Vagina (tissue), 2 donors: ENCODE data around the gene ZNF575. TPM values are rescaled to one million over a fixed set of nuclear protein-coding genes. Genes with fewer than 3 reads are reported as not detected.

Source experiments
- DNase-seq, 2 donors: peaks; one replicate each; pipeline ENCODE4 v3.0.0-alpha.2; 2017; ENCODE audit errors: extremely low spot score in 2 of 2
- H3K27ac ChIP-seq: fragments of 200-600 bp; sonication (generic); one replicate; pipeline ENCODE4 v1.5.1; 2019
- H3K27me3 ChIP-seq: fragments of 200-600 bp; sonication (generic); one replicate; pipeline ENCODE4 v1.5.1; 2019
- H3K36me3 ChIP-seq, 2 donors: fragments of 200-600 bp; sonication (generic); one replicate each; pipeline ENCODE4 v1.5.1; 2017 to 2019
- H3K4me1 ChIP-seq: fragments of 200-600 bp; sonication (generic); one replicate; pipeline ENCODE4 v1.5.1; 2019
- H3K4me3 ChIP-seq, 2 donors: fragments of 200-600 bp; sonication (generic); 1 replicate in 1 of 2; 2 replicates in 1 of 2; pipeline ENCODE4 v1.5.1; 2016 to 2019
- H3K9me3 ChIP-seq: fragments of 200-600 bp; sonication (generic); one replicate; pipeline ENCODE4 v1.5.1; 2019
- CTCF ChIP-seq, 3 experiments: fragments of 450-650 bp in 2 of 3; fragments of 200-600 bp in 1 of 3; sonication (generic) in 1 of 3; IDR thresholded peaks; one replicate each; pipeline ENCODE4 v1.5.1; 2017 to 2019; ENCODE audit warnings: antibody characterized with exemption in 3 of 3, mild to moderate bottlenecking in 2 of 3, moderate library complexity in 2 of 3
- POLR2A ChIP-seq, 2 donors: fragments of 450-650 bp; IDR thresholded peaks; one replicate each; pipeline ENCODE4 v1.6.1; 2017; ENCODE audit warnings: antibody characterized with exemption in 2 of 2, mild to moderate bottlenecking in 2 of 2, moderate library complexity in 2 of 2
- POLR2AphosphoS5 ChIP-seq, 2 donors: sonication (generic); formaldehyde crosslinking; IDR thresholded peaks; one replicate each; pipeline ENCODE4 v1.9.0; 2017; ENCODE audit warnings: antibody characterized with exemption in 2 of 2, mild to moderate bottlenecking in 2 of 2, low read depth in 1 of 2; ENCODE audit not compliant: insufficient read depth in 1 of 2
- intact Hi-C: fragments of 100-400 bp; cut with DNase I; formaldehyde crosslinking; loops from one replicate; pipeline ENCODE4 v1.15.1; 2023
- total RNA-seq: library from RNA; depleted of rRNA; stranded (reverse); fragments of >200 nt; gene quantifications from one replicate; pipeline ENCODE4 v1.2.3, GENCODE V29; 2016

The ZNF575 gene
- total RNA-seq, 1 donor from 2014 or later = 2.9 TPM

GRCh38 chr19:43575955-43576878 is 43.2 kb downstream of the ZNF575 start:
- Histone ChIP-seq H3K36me3 (no peaks in the 10 kb centered on the region), H3K4me1 (peaks cover 22% of the 10 kb centered on the region), H3K27ac (peak overlapping the region; percentile 80), H3K4me3 (peak overlapping the region; percentile 39 to 71), H3K9me3 (no peaks in the 10 kb centered on the region), H3K27me3 (no peaks in the 10 kb centered on the region)
- intact Hi-C loops = loop anchor here (5.0 kb wide), 1 partner anchor 39 kb away; no protein-coding TSS in a partner anchor
- TF ChIP-seq POLR2A (IDR thresholded peaks at IDR 0.05) = no peak
- TF ChIP-seq CTCF (IDR thresholded peaks at IDR 0.05) = no peak
- TF ChIP-seq POLR2AphosphoS5 (IDR thresholded peaks at IDR 0.05; ENCODE audit: insufficient read depth in 1 of 2, low read depth in 1 of 2) = no peak
- no peak for DNase-seq

GRCh38 chr19:43578787-43579186 is 45.8 kb downstream of the ZNF575 start:
- no peaks in the 10 kb centered on the region for H3K27me3 ChIP-seq
- H3K36me3 ChIP-seq = no peaks in the 10 kb centered on the region
- intact Hi-C loops = loop anchor here (5.0 kb wide), 1 partner anchor 41 kb away; no protein-coding TSS in a partner anchor
- H3K27ac ChIP-seq = no peak overlapping the region
- TF ChIP-seq CTCF (IDR thresholded peaks at IDR 0.05) (no peak), POLR2AphosphoS5 (IDR thresholded peaks at IDR 0.05; ENCODE audit: insufficient read depth in 1 of 2, low read depth in 1 of 2) (no peak), POLR2A (IDR thresholded peaks at IDR 0.05) (no peak)
- DNase-seq = no peak
- H3K9me3 ChIP-seq = no peaks in the 10 kb centered on the region
- peaks cover 29% of the 10 kb centered on the region for H3K4me1 ChIP-seq
- no peak overlapping the region for H3K4me3 ChIP-seq

GRCh38 chr19:43581467-43581866 is 48.5 kb downstream of the ZNF575 start:
- peak overlapping the region; percentile 39 to 49 for H3K4me3 ChIP-seq
- H3K9me3 ChIP-seq = no peaks in the 10 kb centered on the region
- H3K36me3 ChIP-seq = no peaks in the 10 kb centered on the region
- H3K27me3 ChIP-seq = no peaks in the 10 kb centered on the region
- H3K27ac ChIP-seq = peak overlapping the region; percentile 70
- DNase-seq = no peak
- TF ChIP-seq POLR2A (IDR thresholded peaks at IDR 0.05) (no peak), POLR2AphosphoS5 (IDR thresholded peaks at IDR 0.05; ENCODE audit: insufficient read depth in 1 of 2, low read depth in 1 of 2) (no peak), CTCF (IDR thresholded peaks at IDR 0.05) (no peak)
- intact Hi-C loops = no loop called here
- H3K4me1 ChIP-seq = peaks cover 11% of the 10 kb centered on the region

GRCh38 chr19:43582495-43582894 is 49.5 kb downstream of the ZNF575 start:
- DNase-seq = no peak
- no peaks in the 10 kb centered on the region for H3K36me3 ChIP-seq
- no peak overlapping the region for H3K27ac ChIP-seq
- H3K9me3 ChIP-seq = no peaks in the 10 kb centered on the region
- H3K4me1 ChIP-seq = peaks cover 11% of the 10 kb centered on the region
- no peaks in the 10 kb centered on the region for H3K27me3 ChIP-seq
- no peak overlapping the region for H3K4me3 ChIP-seq
- intact Hi-C loops = no loop called here
- TF ChIP-seq POLR2A (IDR thresholded peaks at IDR 0.05) (no peak), POLR2AphosphoS5 (IDR thresholded peaks at IDR 0.05; ENCODE audit: insufficient read depth in 1 of 2, low read depth in 1 of 2) (no peak), CTCF (IDR thresholded peaks at IDR 0.05) (no peak)

GRCh38 chr19:43584484-43584883 is 51.5 kb downstream of the ZNF575 start:
- H3K36me3 ChIP-seq = no peaks in the 10 kb centered on the region
- intact Hi-C loops = no loop called here
- DNase-seq = no peak
- peaks cover 11% of the 10 kb centered on the region for H3K4me1 ChIP-seq
- H3K27ac ChIP-seq = no peak overlapping the region
- H3K27me3 ChIP-seq = no peaks in the 10 kb centered on the region
- no peak overlapping the region for H3K4me3 ChIP-seq
- TF ChIP-seq CTCF (IDR thresholded peaks at IDR 0.05) (no peak), POLR2AphosphoS5 (IDR thresholded peaks at IDR 0.05; ENCODE audit: insufficient read depth in 1 of 2, low read depth in 1 of 2) (no peak), POLR2A (IDR thresholded peaks at IDR 0.05) (no peak)
- H3K9me3 ChIP-seq = no peaks in the 10 kb centered on the region
